Measurements from ENCODE around the gene ZNF839. TPM values are rescaled to one million over a fixed set of nuclear protein-coding genes. Genes with fewer than 3 reads are reported as not detected.

The ZNF839 gene
- total RNA-seq, 1 donor from 2014 or later: 17.6 TPM

- H3K9me3 Mint-ChIP-seq: no peaks in the 10 kb centered on the region
- no peaks in the 10 kb centered on the region for H3K4me1 Mint-ChIP-seq
- peaks cover 64% of the 10 kb centered on the region for H3K36me3 Mint-ChIP-seq (ENCODE audit: low read depth)
- intact Hi-C loops (cut with micrococcal nuclease): no loop called here
- H3K27me3 Mint-ChIP-seq: no peaks in the 10 kb centered on the region
- TF ChIP-seq CTCF (IDR thresholded peaks at IDR 0.05): no peak
- CTCF ChIA-PET: no interaction called here
- POLR2A ChIA-PET: no interaction called here
- ATAC-seq (ENCODE audit: low read depth) (no peak), DNase-seq (no peak)
- no peak overlapping the region for H3K4me3 Mint-ChIP-seq
- H3K27ac Mint-ChIP-seq: no peak overlapping the region
Observed at GRCh38 chr14:102338724-102339123, 19.2 kb downstream of the ZNF839 start.

- Mint-ChIP-seq H3K27me3 (no peaks in the 10 kb centered on the region), H3K4me3 (no peak overlapping the region), H3K4me1 (no peaks in the 10 kb centered on the region), H3K36me3 (ENCODE audit: low read depth) (peaks cover 70% of the 10 kb centered on the region), H3K9me3 (no peaks in the 10 kb centered on the region), H3K27ac (no peak overlapping the region)
- no peak for TF ChIP-seq CTCF (IDR thresholded peaks at IDR 0.05)
- no peak for DNase-seq
- intact Hi-C loops (cut with micrococcal nuclease): no loop called here
- CTCF ChIA-PET: no interaction called here
- ATAC-seq (ENCODE audit: low read depth): no peak
- POLR2A ChIA-PET: no interaction called here
Observed at GRCh38 chr14:102341566-102341965, 22.0 kb downstream of the ZNF839 start.

GRCh38 chr14:102342238-102342637 lies 22.7 kb downstream of the ZNF839 start:
- ChIA-PET POLR2A (interaction anchor here (0.7 kb wide), 1 partner anchor 377 kb away, joined by 4 read pairs; no protein-coding TSS in a partner anchor), CTCF (no interaction called here)
- no peaks in the 10 kb centered on the region for H3K4me1 Mint-ChIP-seq
- peaks cover 73% of the 10 kb centered on the region for H3K36me3 Mint-ChIP-seq (ENCODE audit: low read depth)
- ATAC-seq (ENCODE audit: low read depth) (no peak), DNase-seq (no peak)
- H3K27ac Mint-ChIP-seq: no peak overlapping the region
- H3K27me3 Mint-ChIP-seq: no peaks in the 10 kb centered on the region
- TF ChIP-seq CTCF (IDR thresholded peaks at IDR 0.05): no peak
- intact Hi-C loops (cut with micrococcal nuclease): no loop called here
- H3K4me3 Mint-ChIP-seq: no peak overlapping the region
- no peaks in the 10 kb centered on the region for H3K9me3 Mint-ChIP-seq

GRCh38 chr14:102344084-102344483 lies 24.5 kb downstream of the ZNF839 start:
- Mint-ChIP-seq H3K9me3 (no peaks in the 10 kb centered on the region), H3K36me3 (ENCODE audit: low read depth) (peaks cover 77% of the 10 kb centered on the region), H3K27ac (no peak overlapping the region), H3K4me1 (no peaks in the 10 kb centered on the region), H3K4me3 (no peak overlapping the region), H3K27me3 (no peaks in the 10 kb centered on the region)
- no peak for ATAC-seq (ENCODE audit: low read depth)
- ChIA-PET POLR2A (no interaction called here), CTCF (no interaction called here)
- intact Hi-C loops (cut with micrococcal nuclease): no loop called here
- no peak for DNase-seq
- TF ChIP-seq CTCF (IDR thresholded peaks at IDR 0.05): no peak

GRCh38 chr14:102344485-102344884 lies 24.9 kb downstream of the ZNF839 start:
- Mint-ChIP-seq H3K9me3 (no peaks in the 10 kb centered on the region), H3K4me3 (no peak overlapping the region), H3K27ac (no peak overlapping the region), H3K4me1 (no peaks in the 10 kb centered on the region), H3K27me3 (no peaks in the 10 kb centered on the region), H3K36me3 (ENCODE audit: low read depth) (peaks cover 79% of the 10 kb centered on the region)
- intact Hi-C loops (cut with micrococcal nuclease): no loop called here
- ChIA-PET POLR2A (no interaction called here), CTCF (no interaction called here)
- DNase-seq (no peak), ATAC-seq (ENCODE audit: low read depth) (no peak)
- TF ChIP-seq CTCF (IDR thresholded peaks at IDR 0.05): no peak
